ENCODE measurements around the gene GYG2.

GRCh38 chrX:2897311-2897689, 68.6 kb downstream of the GYG2 start:
- TF ChIP-seq CTCF (IDR thresholded peaks at IDR 0.05; ENCODE audit: poor library complexity) = no peak
- no peak for TF ChIP-seq EZH2phosphoT487 (IDR thresholded peaks at IDR 0.05; ENCODE audit: low read depth, severe bottlenecking, unreplicated experiment)

All from hepatocyte (in vitro differentiated cells).